ENCODE data around the gene TCF3. TPM values are rescaled to one million over a fixed set of nuclear protein-coding genes. Genes with fewer than 3 reads are reported as not detected.

TCF3 gene
- polyA plus RNA-seq, 3 donors = 2.4 to 36.2 (median 3.3) TPM

- H3K36me3 ChIP-seq (replicated peaks in 1 of 2; ENCODE audit: control insufficient read depth in 1 of 2, insufficient read depth in 2 of 2, low read length in 2 of 2) = peaks cover 51 to 53% of the 10 kb centered on the region in 2 donors
- WGBS (ENCODE audit: insufficient coverage) = 93% methylated on average over 40 of the region's 41 CpGs
- H3K27ac Mint-ChIP-seq = peak overlapping the region in 1 of 7 donors; percentile 12
Observed at GRCh38 chr19:1577090-1577928, 75.1 kb downstream of the TCF3 start.

More at GRCh38 chr19:1577090-1577928, 75.1 kb downstream of the TCF3 start:
- Histone ChIP-seq H3K4me2 (replicated peaks; ENCODE audit: extremely low read depth, low read length, poor library complexity, severe bottlenecking) (no peak overlapping the region), H3K27ac (ENCODE audit: low read depth in 1 of 2, low read length in 2 of 2) (no peak overlapping the region), H4K20me1 (ENCODE audit: insufficient read depth, low read length) (no peaks in the 10 kb centered on the region), H3K9me3 (replicated peaks in 1 of 2; ENCODE audit: control insufficient read depth in 1 of 2, insufficient read depth in 1 of 2, low read length in 2 of 2) (no peaks in the 10 kb centered on the region), H3K4me3 (replicated peaks in 1 of 3; ENCODE audit: low read depth in 2 of 3, low read length in 3 of 3) (no peak overlapping the region), H3K9ac (ENCODE audit: insufficient read depth, low read length, poor library complexity, severe bottlenecking) (no peak overlapping the region), H3K27me3 (ENCODE audit: control insufficient read depth in 2 of 2, insufficient read depth in 2 of 2, low read length in 2 of 2) (no peaks in the 10 kb centered on the region), H2AFZ (ENCODE audit: insufficient read depth, low read depth, low read length, poor library complexity, severe bottlenecking) (no peak overlapping the region), H3K79me2 (ENCODE audit: insufficient read depth, low read length) (no peaks in the 10 kb centered on the region), H3K4me1 (ENCODE audit: control insufficient read depth in 1 of 2, insufficient read depth in 2 of 2, low read length in 2 of 2) (no peaks in the 10 kb centered on the region)
- H3K4me1 Mint-ChIP-seq = no peaks in the 10 kb centered on the region
- H3K36me3 Mint-ChIP-seq = peaks cover 38 to 53% of the 10 kb centered on the region in 2 donors
- no peak for DNase-seq
- intact Hi-C loops (cut with micrococcal nuclease) = no loop called here
- peaks cover 0 to 5% (median 0%) of the 10 kb centered on the region in 7 donors for H3K9me3 Mint-ChIP-seq
- no peak overlapping the region for H3K4me3 Mint-ChIP-seq
- H3K27me3 Mint-ChIP-seq (ENCODE audit: low read depth in 3 of 3) = peaks cover 1 to 2% (median 2%) of the 10 kb centered on the region in 3 donors
- no peak for TF ChIP-seq CTCF (IDR thresholded peaks at IDR 0.05)
